Measurements from ENCODE around the gene DMD.
"Not testable (repeated sequence)": the region's sequence is repeated elsewhere in the genome, so short reads cannot be mapped to it uniquely, and the experiment has no call there.

The DMD gene

GRCh38 chrX:31487951-31488350, 1723.4 kb downstream of the DMD start:
- no peak for TF ChIP-seq CTCF (IDR thresholded peaks at IDR 0.05)
- Histone ChIP-seq H3K27ac (no peak overlapping the region), H3K4me3 (no peak overlapping the region)
- DNase-seq (ENCODE audit: low spot score) = no peak

- no peak for TF ChIP-seq CTCF (IDR thresholded peaks at IDR 0.05)
- Histone ChIP-seq H3K4me3 (no peak overlapping the region), H3K27ac (no peak overlapping the region)
- DNase-seq (ENCODE audit: low spot score) = no peak
These were observed 1728.0 kb downstream of the DMD start for GRCh38 chrX:31483336-31483735.

GRCh38 chrX:31480696-31481095, 1730.7 kb downstream of the DMD start:
- Histone ChIP-seq H3K4me3 (no peak overlapping the region), H3K27ac (no peak overlapping the region)
- no peak for DNase-seq (ENCODE audit: low spot score)
- no peak for TF ChIP-seq CTCF (IDR thresholded peaks at IDR 0.05)

GRCh38 chrX:31471229-31471628, 1740.1 kb downstream of the DMD start:
- H3K4me3 ChIP-seq = no peak overlapping the region
- no peak overlapping the region for H3K27ac ChIP-seq
- TF ChIP-seq CTCF (IDR thresholded peaks at IDR 0.05) = no peak
- no peak for DNase-seq (ENCODE audit: low spot score)

GRCh38 chrX:31470753-31471152, 1740.6 kb downstream of the DMD start:
- not testable (repeated sequence) for H3K4me3 ChIP-seq; H3K27ac ChIP-seq; DNase-seq (ENCODE audit: low spot score)

- no peak for TF ChIP-seq CTCF (IDR thresholded peaks at IDR 0.05)
- no peak for DNase-seq (ENCODE audit: low spot score)
- Histone ChIP-seq H3K27ac (no peak overlapping the region), H3K4me3 (no peak overlapping the region)
These were observed 1746.9 kb downstream of the DMD start for GRCh38 chrX:31464306-31464915.

- DNase-seq (ENCODE audit: low spot score) = no peak
- H3K27ac ChIP-seq = no peak overlapping the region
- no peak for TF ChIP-seq CTCF (IDR thresholded peaks at IDR 0.05)
- H3K4me3 ChIP-seq = no peak overlapping the region
These were observed 1750.1 kb downstream of the DMD start for GRCh38 chrX:31461266-31461665.

- TF ChIP-seq CTCF (IDR thresholded peaks at IDR 0.05) = no peak
- H3K27ac ChIP-seq = no peak overlapping the region
- H3K4me3 ChIP-seq = no peak overlapping the region
- DNase-seq (ENCODE audit: low spot score) = no peak
These were observed 1752.0 kb downstream of the DMD start for GRCh38 chrX:31459361-31459760.
